Measurements from ENCODE around the gene MACO1. TPM values are rescaled to one million over a fixed set of nuclear protein-coding genes. Genes with fewer than 3 reads are reported as not detected.

The MACO1 gene
- total and polyA plus RNA-seq, 2 of the 8 experiments (the other 6 are each of a cell fraction or from before 2014, with no cell fraction given), result 3.5 to 15.1 TPM

DNA sequence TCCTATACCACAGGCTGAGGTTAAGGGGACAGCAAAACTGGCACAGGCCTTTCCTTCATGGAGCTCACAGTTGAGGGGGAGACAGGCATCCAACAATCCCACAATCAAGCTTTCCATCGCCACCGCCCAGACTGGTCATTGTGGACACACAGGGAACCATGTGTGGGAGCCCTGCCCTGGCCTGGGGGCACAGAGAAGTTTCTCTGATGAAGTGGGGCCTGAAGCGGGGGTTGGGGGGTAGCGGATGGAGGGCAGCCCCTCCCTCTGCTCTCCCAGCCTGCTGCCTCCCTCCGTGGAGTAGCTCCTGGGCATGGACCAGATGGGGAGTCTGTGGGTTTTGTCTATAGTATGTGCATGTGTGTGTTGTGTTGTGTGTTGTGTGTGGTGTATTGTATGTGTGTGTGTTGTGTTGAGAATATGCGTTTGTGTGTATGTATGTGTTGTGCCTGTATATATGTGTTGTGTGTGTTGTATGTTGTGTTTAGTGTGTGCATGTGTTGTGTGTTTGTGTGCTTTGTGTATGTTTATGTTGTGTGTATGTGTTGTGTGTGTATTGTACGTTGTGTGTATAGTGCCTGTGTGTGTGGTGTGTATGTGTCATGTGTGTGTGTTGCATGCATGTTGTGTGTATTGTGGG lies 98.3 kb downstream of the MACO1 start (continued):
- TF ChIP-seq, protein P1, sequence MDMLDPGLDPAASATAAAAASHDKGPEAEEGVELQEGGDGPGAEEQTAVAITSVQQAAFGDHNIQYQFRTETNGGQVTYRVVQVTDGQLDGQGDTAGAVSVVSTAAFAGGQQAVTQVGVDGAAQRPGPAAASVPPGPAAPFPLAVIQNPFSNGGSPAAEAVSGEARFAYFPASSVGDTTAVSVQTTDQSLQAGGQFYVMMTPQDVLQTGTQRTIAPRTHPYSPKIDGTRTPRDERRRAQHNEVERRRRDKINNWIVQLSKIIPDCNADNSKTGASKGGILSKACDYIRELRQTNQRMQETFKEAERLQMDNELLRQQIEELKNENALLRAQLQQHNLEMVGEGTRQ (IDR thresholded peaks at IDR 0.05; ENCODE audit: low read length), result no peak
- no peak for TF ChIP-seq NANOG (IDR thresholded peaks at IDR 0.05; ENCODE audit: insufficient read depth, low read depth, low read length, poor library complexity, severe bottlenecking)
- no peak for TF ChIP-seq TAF1 (IDR thresholded peaks at IDR 0.05; ENCODE audit: low read depth, low read length)
- no peak for TF ChIP-seq GABPA (IDR thresholded peaks at IDR 0.05; ENCODE audit: borderline replicate concordance, insufficient read depth, low read length)
- TF ChIP-seq CTBP2 (IDR thresholded peaks at IDR 0.05; ENCODE audit: borderline replicate concordance, insufficient read depth, insufficient read length, low read length), result no peak
- no peak for TF ChIP-seq ZNF274 (IDR thresholded peaks at IDR 0.05; ENCODE audit: borderline replicate concordance, extremely low read depth, low read length)
- TF ChIP-seq POU5F1 (IDR thresholded peaks at IDR 0.05; ENCODE audit: low read depth, low read length), result no peak
- TF ChIP-seq SIRT6 (IDR thresholded peaks at IDR 0.05; ENCODE audit: low read length), result no peak
- TF ChIP-seq JUN (IDR thresholded peaks at IDR 0.05; ENCODE audit: low read depth, low read length), result no peak
- no peak for TF ChIP-seq TAF7 (optimal IDR thresholded peaks at IDR 0.05; ENCODE audit: borderline replicate concordance, low read depth, low read length)
